GM18909 (cell line): ENCODE measurements around the gene RABAC1.
"Not testable (repeated sequence)": the region's sequence is repeated elsewhere in the genome, so short reads cannot be mapped to it uniquely, and the experiment has no call there.

Experiments used
- ATAC-seq: cut with Tn5 transposase; IDR thresholded peaks from one replicate; pipeline ENCODE4 v1.9.1; 2021; ENCODE audit warnings: mild to moderate bottlenecking; ENCODE audit not compliant: unreplicated experiment, poor library complexity

The RABAC1 gene

GRCh38 chr19:41919948-41920712 is 39.0 kb downstream of the RABAC1 start:
- no peak for ATAC-seq

GRCh38 chr19:41918653-41919244 is 40.4 kb downstream of the RABAC1 start:
- no peak for ATAC-seq

GRCh38 chr19:41918095-41918494 is 41.0 kb downstream of the RABAC1 start:
- no peak for ATAC-seq

- no peak for ATAC-seq
These were observed 41.4 kb downstream of the RABAC1 start for GRCh38 chr19:41917676-41918075.

- no peak for ATAC-seq
These were observed 43.2 kb downstream of the RABAC1 start for GRCh38 chr19:41915776-41916414.

- no peak for ATAC-seq
These were observed 43.9 kb downstream of the RABAC1 start for GRCh38 chr19:41915021-41915775.

GRCh38 chr19:41914424-41914834 is 44.7 kb downstream of the RABAC1 start:
- not testable (repeated sequence) for ATAC-seq

- no peak for ATAC-seq
These were observed 45.3 kb downstream of the RABAC1 start for GRCh38 chr19:41913538-41914423.

GRCh38 chr19:41912899-41913537 is 46.1 kb downstream of the RABAC1 start:
- no peak for ATAC-seq

- ATAC-seq = no peak
These were observed 47.0 kb downstream of the RABAC1 start for GRCh38 chr19:41911889-41912731.

GRCh38 chr19:41910992-41911888 is 47.9 kb downstream of the RABAC1 start:
- ATAC-seq = no peak

GRCh38 chr19:41910240-41910991 is 48.7 kb downstream of the RABAC1 start:
- ATAC-seq = no peak

- no peak for ATAC-seq
These were observed 49.4 kb downstream of the RABAC1 start for GRCh38 chr19:41909706-41910105.

GRCh38 chr19:41908724-41909464 is 50.2 kb downstream of the RABAC1 start:
- ATAC-seq = no peak

- no peak for ATAC-seq
These were observed 51.0 kb downstream of the RABAC1 start for GRCh38 chr19:41907994-41908615.
